ENCODE data around the gene PTPRN2.

GRCh38 chr7:158229945-158230344 lies 357.7 kb downstream of the PTPRN2 start:
- TF ChIP-seq CTCF (IDR thresholded peaks at IDR 0.05) (no peak), POLR2A (IDR thresholded peaks at IDR 0.05) (no peak), EP300 (IDR thresholded peaks at IDR 0.05) (no peak)
